ENCODE data around the gene FBXL12.

DNA sequence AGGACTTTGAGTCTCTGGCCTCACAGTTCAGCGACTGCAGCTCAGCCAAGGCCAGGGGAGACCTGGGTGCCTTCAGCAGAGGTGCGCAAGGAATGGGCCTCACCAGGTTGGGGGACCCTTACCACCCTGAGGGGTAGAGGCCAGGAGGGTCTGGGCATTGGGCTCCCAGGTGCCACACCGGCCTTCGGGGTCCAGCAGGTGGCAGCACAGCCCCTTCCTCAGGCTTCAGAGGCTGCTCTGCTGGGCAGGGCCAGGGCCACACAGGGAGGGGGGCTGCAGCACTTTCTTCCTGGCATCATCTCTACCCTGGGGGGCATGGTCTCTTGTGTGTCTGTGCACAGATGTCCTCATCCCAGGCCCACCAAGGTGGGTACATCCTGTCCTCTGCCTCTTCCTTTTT, 29.2 kb upstream of the FBXL12 start:
- TF ChIP-seq, protein P1, sequence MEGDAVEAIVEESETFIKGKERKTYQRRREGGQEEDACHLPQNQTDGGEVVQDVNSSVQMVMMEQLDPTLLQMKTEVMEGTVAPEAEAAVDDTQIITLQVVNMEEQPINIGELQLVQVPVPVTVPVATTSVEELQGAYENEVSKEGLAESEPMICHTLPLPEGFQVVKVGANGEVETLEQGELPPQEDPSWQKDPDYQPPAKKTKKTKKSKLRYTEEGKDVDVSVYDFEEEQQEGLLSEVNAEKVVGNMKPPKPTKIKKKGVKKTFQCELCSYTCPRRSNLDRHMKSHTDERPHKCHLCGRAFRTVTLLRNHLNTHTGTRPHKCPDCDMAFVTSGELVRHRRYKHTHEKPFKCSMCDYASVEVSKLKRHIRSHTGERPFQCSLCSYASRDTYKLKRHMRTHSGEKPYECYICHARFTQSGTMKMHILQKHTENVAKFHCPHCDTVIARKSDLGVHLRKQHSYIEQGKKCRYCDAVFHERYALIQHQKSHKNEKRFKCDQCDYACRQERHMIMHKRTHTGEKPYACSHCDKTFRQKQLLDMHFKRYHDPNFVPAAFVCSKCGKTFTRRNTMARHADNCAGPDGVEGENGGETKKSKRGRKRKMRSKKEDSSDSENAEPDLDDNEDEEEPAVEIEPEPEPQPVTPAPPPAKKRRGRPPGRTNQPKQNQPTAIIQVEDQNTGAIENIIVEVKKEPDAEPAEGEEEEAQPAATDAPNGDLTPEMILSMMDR (IDR thresholded peaks at IDR 0.05) = no peak
- no peak for TF ChIP-seq POLR2A (IDR thresholded peaks at IDR 0.05)
